Dedifferentiated amniotic fluid mesenchymal stem cell (primary cell): ENCODE results near the gene ATP6V0E1.

Experiments
- DNase-seq: peaks from one replicate; pipeline ENCODE4 v3.0.0-alpha.2; 2016; ENCODE audit errors: extremely low spot score

ATP6V0E1 gene

GRCh38 chr5:172983542-172984243 is at the start of gene ATP6V0E1:
ATP6V0E1 (plus strand) TSS chr5:172983771; CDS start chr5:172983861, 90 bp downstream.
- peak; percentile 89 for DNase-seq

- DNase-seq, result no peak
Observed at GRCh38 chr5:172935096-172935495, 48.5 kb upstream of the ATP6V0E1 start.

DNA sequence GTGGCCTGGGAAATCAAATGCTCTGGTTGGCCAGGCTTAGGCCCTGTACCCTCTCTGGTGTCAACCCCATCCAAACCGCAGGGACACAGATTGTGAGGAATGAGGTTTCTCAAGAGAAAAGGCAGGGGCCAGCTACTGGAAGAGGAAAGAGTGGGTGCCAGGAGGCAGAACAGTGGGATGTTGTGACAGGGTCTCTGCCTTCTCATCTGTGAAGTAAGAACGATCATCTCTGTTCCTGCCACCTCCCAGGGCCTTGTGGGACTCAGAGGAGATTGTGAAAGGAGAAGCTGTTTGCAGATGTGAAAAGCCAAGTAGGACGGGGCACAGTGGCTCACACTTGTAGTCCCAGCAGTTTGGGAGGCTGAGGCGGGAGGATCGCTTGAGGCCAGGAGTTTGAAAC is 47.2 kb upstream of the ATP6V0E1 start:
- DNase-seq, result no peak

GRCh38 chr5:172939071-172939470 is 44.5 kb upstream of the ATP6V0E1 start:
- no peak for DNase-seq

DNA sequence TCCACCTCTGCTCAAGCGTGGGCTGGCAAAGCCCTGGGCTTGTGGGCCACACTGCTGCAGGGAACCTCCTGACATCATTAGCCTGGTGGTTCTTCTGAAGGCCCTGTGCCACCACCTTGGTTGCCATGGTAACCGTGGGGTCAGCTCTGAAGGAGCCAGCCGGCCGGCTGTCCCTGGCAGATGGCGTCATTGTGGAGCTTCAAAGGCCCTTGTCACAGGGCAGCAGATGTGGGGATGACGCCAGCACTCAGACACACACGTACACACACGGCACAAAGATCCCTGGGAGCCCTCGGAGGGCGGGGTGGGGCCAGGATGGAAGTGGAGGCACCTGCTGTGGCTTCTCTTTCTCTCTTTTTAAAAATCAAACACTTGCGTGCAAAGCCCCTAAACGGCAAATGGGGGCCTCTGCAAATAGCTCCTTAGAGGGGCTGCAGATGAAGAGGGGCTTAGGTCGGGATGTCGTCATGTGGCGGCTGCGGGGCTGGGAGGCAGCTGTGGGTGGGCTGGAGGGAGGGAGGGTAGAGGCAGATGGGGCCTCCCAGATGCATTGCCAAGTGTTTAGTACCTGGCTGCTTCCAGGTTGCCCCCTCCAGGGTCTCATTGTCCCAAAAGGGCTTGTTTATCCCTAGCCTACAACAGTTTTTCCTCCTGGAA is 43.8 kb upstream of the ATP6V0E1 start:
- no peak for DNase-seq

- DNase-seq, result no peak
Observed at GRCh38 chr5:172940268-172941066, 43.1 kb upstream of the ATP6V0E1 start.

GRCh38 chr5:172941067-172941516 is 42.5 kb upstream of the ATP6V0E1 start:
- no peak for DNase-seq

DNA sequence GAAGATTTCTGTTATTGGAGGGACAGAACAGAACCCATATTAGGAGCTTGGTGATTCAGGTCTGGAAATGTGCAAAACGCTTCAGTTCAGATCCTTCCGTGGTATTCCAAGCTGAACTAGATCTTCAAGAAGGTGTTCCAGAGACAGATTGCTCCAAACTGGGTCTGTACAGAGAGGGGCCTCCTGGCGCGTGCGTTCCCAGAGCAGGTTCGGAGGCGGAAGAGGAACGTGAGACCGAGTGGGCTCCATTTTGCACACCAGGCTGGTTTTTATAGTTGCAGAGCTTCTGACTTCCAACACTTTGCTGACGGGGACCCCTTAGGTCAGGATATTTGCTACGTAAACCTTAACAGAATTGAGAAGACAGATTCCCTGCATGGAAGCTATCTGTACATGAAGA is 41.0 kb upstream of the ATP6V0E1 start:
- no peak for DNase-seq

- DNase-seq, result peak; percentile 19
Observed at GRCh38 chr5:172943283-172943841, 40.2 kb upstream of the ATP6V0E1 start.

DNA sequence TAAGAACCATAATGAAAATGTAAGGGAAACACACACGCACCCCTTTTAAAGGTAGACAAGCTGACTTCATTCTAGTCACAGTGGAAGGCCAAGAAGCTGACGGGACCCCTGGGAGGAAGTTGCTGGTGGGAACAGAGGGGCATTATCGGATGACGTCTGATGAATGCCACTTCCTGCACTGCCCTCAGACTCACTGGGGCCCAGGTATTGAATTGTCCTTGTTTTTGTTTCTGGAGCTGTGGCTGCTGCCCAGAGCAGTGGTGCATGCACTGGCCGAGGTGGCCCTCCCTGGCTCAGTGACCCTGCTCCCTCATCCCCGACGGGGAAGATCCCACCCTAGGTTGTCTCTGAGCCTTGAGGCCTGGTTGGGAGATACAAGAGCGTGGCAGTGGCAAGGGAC is 39.7 kb upstream of the ATP6V0E1 start:
- no peak for DNase-seq

GRCh38 chr5:172944741-172945140 is 38.8 kb upstream of the ATP6V0E1 start:
- DNase-seq, result no peak

DNA sequence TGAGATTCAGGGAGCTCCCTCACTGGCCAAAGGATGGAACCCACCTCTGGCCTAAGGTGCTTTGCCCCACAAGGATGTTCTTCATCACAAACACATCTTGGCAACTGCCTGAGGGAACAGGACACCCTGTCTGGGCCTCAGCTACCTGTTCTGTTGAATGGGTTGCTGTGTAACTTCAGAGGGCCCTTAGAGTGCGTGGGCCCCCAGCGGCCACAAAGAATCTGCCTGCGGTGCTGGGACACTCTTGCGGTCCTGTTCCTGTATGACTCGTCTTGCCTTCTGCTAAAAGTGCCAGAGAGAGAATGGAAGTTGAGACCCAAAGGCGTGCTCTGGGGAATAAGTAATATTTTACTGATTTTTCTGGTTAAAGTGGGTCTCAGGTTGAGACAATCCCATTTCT is 38.4 kb upstream of the ATP6V0E1 start:
- no peak for DNase-seq

DNA sequence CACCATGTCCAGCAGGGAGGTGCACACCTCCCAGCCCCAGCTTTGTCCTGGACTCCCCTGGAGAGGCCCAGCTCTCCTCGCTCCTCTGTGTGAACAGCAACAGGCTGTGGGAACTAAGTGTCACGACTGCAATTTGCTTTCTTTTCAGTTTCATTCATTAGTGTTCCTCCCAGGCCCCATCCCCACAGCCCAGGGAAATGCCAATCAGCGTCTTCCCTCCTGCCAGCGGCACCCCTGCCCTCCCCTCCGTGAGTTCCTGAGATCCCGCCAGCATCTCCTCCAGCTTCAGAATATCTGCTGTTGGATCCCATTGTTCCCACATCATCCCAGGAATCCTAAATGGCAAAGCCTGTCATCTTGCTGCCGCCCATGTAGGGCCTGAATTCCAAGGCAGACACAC is 37.4 kb upstream of the ATP6V0E1 start:
- no peak for DNase-seq

- no peak for DNase-seq
Observed at GRCh38 chr5:172949426-172949825, 34.1 kb upstream of the ATP6V0E1 start.

GRCh38 chr5:172950176-172950965 is 33.2 kb upstream of the ATP6V0E1 start:
- DNase-seq, result no peak

- no peak for DNase-seq
Observed at GRCh38 chr5:172951371-172952033, 32.1 kb upstream of the ATP6V0E1 start.

DNA sequence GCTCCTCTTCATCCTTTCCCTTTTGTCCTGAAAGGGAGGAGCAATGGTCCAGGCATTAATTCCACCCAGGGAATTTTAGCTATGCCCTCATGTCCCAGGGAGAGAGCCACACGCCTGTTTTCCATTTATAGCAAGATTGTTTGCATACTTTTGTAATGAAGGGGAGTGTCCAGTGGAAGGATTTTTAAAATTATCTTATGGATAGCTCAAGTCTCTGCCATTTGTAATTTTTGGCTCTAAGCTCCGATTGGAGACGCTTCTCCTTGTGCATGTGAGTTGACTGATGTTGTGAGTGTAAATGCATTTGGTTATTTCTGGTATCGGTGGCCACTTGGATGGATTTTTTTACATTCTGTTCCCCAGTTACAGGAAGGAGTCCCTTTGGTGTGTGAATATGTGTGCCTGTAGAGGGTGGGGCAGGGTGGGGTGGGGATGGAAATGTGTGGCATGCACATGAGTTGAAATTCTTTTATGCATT is 31.5 kb upstream of the ATP6V0E1 start:
- peak; percentile 73 for DNase-seq

GRCh38 chr5:172953776-172954675 is 29.5 kb upstream of the ATP6V0E1 start:
- peak; percentile 60 for DNase-seq

DNA sequence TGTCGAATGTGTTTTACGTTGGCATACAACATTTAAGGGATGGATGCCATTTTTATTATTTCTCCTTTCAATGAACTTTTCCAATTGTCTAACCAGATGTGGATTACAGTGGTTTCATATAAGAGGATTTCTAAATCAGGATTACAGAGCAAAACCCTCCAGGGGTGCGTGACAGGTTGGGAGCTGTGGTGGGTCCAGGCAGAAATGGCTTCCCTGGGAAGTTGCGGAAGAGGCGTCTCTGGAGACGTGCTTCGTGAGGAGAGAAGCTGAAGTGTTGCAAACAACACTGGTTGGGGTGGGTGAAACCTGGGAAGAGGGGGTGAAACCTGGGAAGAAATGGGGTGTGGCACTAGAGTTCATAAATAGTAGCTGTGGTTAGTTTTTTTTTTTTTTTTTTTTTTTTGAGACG is 28.8 kb upstream of the ATP6V0E1 start:
- no peak for DNase-seq

GRCh38 chr5:172956228-172956627 is 27.3 kb upstream of the ATP6V0E1 start:
- DNase-seq, result no peak
